GM10266 (cell line): ENCODE measurements around the gene TACO1.

Source experiments
- DNase-seq: peaks from one replicate; pipeline ENCODE4 v3.0.0; 2012; ENCODE audit errors: extremely low spot score
- CTCF ChIP-seq: IDR thresholded peaks from 2 replicates; pipeline ENCODE4 v1.5.1; 2012; ENCODE audit warnings: mild to moderate bottlenecking, low read depth; ENCODE audit not compliant: control insufficient read depth, insufficient read depth; ENCODE audit errors: missing control alignments

TACO1 gene

DNA sequence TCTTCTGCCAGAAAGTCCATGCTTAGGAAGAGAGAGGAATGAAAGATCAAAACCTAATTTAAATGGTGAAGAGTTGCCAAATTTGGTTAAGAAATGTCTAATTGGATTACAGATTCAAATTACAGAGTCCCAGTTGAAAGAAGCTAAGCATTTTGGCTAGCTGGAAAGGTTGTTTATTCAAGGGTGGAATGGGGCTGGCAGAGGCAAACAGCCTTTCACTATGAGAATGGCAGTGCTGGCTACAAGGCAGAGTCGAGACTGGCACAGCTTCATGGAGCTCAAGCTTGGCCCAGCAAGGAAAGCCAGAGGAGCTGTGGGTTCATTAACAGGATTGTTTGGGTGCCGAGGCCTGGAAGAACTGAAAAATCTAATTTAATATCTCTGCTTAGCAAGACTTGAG lies 35.1 kb downstream of the TACO1 start:
- TF ChIP-seq CTCF = no peak
- no peak for DNase-seq

DNA sequence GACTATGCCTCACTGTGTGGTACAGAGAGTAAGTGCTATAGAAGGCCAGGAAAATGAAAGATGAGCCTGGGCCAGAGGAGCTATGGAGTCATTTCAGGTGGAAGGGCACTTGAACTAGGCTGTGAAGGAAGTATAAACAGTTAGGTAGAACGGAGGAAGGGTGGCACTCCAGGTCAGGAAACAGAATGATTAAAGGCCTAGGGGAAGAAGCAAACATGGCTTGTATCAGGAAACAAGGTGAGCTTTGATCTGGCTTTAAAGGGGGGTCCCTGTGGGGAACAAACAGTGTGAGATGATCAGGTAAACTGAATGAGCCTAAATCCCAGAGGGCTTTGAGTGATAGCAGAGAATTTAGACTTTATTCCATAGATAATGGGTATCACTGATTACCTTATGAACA lies 38.4 kb downstream of the TACO1 start:
- no peak for TF ChIP-seq CTCF
- no peak for DNase-seq

GRCh38 chr17:63640038-63640437 lies 39.3 kb downstream of the TACO1 start:
- no peak for TF ChIP-seq CTCF
- DNase-seq = no peak

DNA sequence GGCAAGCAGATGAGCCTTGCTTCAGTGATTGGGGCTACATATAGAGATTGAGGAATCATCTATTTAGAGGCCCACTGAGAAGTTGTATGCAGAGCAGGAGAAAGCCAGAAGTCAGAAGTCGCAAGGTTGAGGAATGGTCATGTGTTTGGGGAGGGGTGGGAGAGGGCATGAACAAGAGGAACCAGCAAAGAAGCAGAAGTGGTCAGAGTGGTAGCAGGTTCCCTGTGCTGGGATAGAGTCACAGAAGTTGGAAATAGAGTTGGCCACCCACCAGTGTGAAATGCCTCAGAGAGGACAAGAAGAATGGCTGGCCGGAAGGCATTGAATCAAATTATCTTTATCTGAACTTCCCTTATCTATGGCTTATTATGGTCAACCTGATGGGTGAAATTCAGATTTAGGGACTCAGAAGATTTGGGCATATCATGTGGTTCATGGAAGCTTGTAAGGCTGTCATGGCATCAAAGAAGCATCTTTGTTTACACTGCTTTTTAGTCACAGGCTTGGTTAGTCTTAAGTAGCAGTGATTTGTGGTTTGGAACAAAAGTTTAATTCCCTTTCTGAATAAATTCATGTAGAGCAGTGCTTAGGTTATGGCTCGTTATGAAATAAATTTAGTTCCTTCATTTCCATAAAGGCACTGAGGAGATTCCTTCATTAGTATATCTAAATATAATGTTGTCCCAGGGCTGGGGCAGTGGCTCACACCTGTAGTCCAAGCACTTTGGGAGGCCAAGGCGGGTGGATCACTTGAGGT lies 41.2 kb downstream of the TACO1 start:
- no peak for TF ChIP-seq CTCF
- no peak for DNase-seq

GRCh38 chr17:63644846-63645245 lies 44.2 kb downstream of the TACO1 start:
- TF ChIP-seq CTCF = no peak
- DNase-seq = no peak

DNA sequence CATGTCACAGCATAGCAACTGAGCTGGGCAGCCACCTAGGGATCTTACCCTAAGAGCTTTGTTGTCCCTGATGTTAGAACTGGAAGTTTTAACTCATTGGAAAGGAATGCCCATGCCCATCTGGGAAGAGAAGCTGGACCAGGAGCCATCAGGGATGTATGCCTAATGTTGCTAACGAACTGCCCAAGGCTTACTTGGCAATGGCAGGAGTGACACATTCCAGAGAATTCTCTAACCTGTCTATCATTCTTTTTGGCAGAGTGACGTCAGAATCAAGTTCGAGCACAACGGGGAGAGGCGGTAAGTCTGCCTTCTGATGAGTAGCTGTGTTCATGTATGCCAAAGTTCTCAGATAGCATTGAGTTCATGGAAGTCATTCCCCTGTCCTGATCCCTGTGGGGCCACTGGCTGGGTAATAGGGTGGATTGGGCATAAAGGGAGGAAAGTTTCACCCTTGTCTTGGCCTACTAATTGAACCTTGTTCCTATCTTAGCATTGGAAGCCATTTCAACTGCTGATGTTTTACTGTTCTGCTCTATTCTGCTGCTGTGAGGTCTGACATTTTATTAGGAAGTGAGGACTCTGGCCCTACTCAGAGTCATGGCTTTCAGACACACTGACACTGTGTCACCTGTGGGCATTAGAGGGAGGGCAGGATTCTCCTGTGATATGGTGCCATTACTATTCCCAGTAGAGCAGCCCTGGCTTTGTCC lies 45.2 kb downstream of the TACO1 start:
- DNase-seq = no peak
- TF ChIP-seq CTCF = no peak

GRCh38 chr17:63646488-63646806 lies 45.8 kb downstream of the TACO1 start:
- TF ChIP-seq CTCF = no peak
- DNase-seq = peak; percentile 57
